ENCODE measurements around the gene CDK16. TPM values are rescaled to one million over a fixed set of nuclear protein-coding genes. Genes with fewer than 3 reads are reported as not detected.

Gene CDK16
- total RNA-seq, 1 experiment from 2014 or later: 134 TPM

DNA sequence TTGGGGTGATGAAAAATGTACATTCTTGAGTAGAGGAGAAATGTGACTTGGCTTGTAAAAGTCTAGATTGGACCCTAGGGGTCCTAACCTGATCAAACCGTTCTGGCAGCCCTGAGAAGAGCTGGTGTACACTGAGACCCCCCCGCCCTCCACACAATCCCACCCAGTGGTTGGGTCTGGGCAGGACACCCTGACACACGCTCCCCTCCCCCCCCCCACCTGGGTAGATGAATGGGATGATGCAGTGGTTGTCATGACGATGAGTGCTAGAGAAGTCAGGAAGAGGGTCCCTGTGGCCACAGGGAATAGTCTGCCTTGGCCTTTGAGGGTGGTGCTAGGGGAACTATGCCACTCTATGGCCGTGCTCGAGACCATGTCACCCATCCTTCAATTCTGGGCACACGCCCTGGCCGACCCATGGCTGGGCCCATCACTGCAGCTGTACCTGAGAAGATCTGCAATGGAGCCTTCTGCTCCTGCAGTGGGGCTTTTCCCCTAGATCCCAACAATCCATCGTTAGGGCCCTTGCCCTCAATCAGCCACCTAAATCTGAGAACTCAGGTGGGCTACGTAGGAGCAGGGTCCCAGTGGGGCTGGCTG lies 4.4 kb downstream of the CDK16 start:
- DNase-seq (ENCODE audit: low read depth, low spot score) (no peak), ATAC-seq (no peak)
- Histone ChIP-seq H3K4me3 (ENCODE audit: low read depth in 2 of 2, low read length in 2 of 2) (no peak overlapping the region), H3K27ac (ENCODE audit: low read length) (no peak overlapping the region), H3K36me3 (ENCODE audit: control insufficient read depth, insufficient read depth, low read length) (peaks cover 19% of the 10 kb centered on the region), H3K4me1 (ENCODE audit: control insufficient read depth, insufficient read depth, low read length) (peaks cover 7% of the 10 kb centered on the region; the same call in 1 of the 2 replicates), H3K27me3 (ENCODE audit: control insufficient read depth, insufficient read depth, low read length) (no peaks in the 10 kb centered on the region), H3K9me3 (ENCODE audit: control insufficient read depth, insufficient read depth, low read depth, low read length) (no peaks in the 10 kb centered on the region)
- in situ Hi-C loops (cut with HindIII; ENCODE audit: low pct_unique_long_range_greater_than_20kb, low sequenced_read_pairs) (no loop called here), intact Hi-C loops (cut with micrococcal nuclease; ENCODE audit: unreplicated experiment) (no loop called here)
- ChIA-PET CTCF (no interaction called here), POLR2A (no interaction called here)
- TF ChIP-seq POLR2AphosphoS5 (IDR thresholded peaks at IDR 0.05; ENCODE audit: low read depth, low read length): no peak
- TF ChIP-seq, protein P1, sequence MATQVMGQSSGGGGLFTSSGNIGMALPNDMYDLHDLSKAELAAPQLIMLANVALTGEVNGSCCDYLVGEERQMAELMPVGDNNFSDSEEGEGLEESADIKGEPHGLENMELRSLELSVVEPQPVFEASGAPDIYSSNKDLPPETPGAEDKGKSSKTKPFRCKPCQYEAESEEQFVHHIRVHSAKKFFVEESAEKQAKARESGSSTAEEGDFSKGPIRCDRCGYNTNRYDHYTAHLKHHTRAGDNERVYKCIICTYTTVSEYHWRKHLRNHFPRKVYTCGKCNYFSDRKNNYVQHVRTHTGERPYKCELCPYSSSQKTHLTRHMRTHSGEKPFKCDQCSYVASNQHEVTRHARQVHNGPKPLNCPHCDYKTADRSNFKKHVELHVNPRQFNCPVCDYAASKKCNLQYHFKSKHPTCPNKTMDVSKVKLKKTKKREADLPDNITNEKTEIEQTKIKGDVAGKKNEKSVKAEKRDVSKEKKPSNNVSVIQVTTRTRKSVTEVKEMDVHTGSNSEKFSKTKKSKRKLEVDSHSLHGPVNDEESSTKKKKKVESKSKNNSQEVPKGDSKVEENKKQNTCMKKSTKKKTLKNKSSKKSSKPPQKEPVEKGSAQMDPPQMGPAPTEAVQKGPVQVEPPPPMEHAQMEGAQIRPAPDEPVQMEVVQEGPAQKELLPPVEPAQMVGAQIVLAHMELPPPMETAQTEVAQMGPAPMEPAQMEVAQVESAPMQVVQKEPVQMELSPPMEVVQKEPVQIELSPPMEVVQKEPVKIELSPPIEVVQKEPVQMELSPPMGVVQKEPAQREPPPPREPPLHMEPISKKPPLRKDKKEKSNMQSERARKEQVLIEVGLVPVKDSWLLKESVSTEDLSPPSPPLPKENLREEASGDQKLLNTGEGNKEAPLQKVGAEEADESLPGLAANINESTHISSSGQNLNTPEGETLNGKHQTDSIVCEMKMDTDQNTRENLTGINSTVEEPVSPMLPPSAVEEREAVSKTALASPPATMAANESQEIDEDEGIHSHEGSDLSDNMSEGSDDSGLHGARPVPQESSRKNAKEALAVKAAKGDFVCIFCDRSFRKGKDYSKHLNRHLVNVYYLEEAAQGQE (IDR thresholded peaks at IDR 0.05; ENCODE audit: insufficient read depth in 1 of 2, low read depth in 2 of 2, low read length in 1 of 2): no peak
- TF ChIP-seq SIN3A (IDR thresholded peaks at IDR 0.05; ENCODE audit: borderline replicate concordance, insufficient read depth, low read depth, low read length): no peak
- no peak for TF ChIP-seq TCF7L2 (IDR thresholded peaks at IDR 0.05; ENCODE audit: low read depth, low read length)
- TF ChIP-seq, protein P2, sequence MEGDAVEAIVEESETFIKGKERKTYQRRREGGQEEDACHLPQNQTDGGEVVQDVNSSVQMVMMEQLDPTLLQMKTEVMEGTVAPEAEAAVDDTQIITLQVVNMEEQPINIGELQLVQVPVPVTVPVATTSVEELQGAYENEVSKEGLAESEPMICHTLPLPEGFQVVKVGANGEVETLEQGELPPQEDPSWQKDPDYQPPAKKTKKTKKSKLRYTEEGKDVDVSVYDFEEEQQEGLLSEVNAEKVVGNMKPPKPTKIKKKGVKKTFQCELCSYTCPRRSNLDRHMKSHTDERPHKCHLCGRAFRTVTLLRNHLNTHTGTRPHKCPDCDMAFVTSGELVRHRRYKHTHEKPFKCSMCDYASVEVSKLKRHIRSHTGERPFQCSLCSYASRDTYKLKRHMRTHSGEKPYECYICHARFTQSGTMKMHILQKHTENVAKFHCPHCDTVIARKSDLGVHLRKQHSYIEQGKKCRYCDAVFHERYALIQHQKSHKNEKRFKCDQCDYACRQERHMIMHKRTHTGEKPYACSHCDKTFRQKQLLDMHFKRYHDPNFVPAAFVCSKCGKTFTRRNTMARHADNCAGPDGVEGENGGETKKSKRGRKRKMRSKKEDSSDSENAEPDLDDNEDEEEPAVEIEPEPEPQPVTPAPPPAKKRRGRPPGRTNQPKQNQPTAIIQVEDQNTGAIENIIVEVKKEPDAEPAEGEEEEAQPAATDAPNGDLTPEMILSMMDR (IDR thresholded peaks at IDR 0.05): no peak
- BruUV-seq (replicated peaks): no TSS peak

DNA sequence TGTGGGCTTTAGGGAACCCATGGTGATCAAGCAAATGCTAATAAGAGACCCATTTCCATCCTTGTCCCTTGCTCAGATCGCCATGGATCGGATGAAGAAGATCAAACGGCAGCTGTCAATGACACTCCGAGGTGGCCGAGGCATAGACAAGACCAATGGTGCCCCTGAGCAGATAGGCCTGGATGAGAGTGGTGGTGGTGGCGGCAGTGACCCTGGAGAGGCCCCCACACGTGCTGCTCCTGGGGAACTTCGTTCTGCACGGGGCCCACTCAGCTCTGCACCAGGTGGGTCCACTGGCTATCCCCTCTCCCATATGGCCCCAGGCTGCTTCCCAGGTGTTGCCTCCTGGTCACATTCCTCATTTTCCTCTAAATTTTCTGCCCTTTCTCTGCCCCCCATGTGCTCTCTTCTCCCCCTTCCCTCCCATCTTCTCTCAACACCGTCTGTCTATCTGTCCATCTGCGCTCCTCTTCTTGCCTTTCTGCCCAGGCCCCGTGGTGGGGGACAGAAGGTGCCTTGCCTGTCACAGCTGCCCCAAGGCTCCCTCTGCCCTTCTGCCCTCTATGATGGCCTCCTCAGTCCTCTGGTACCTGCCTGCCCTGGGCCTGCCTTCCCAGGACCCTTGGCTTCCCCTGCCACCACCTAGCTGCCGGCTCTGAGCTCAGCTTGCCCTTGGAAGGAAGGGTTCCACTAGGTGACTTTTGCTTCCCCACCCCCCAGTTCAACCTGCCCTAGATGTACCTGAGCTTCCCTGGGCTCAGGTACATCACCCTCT lies 5.2 kb downstream of the CDK16 start:
- peaks cover 7% of the 10 kb centered on the region; the same call in 1 of the 2 replicates for H3K4me1 ChIP-seq (ENCODE audit: control insufficient read depth, insufficient read depth, low read length)
- ChIA-PET POLR2A (no interaction called here), CTCF (interaction anchor here (0.6 kb wide), 1 partner anchor 61 kb away, joined by 5 read pairs; no protein-coding TSS in a partner anchor)
- H3K36me3 ChIP-seq (ENCODE audit: control insufficient read depth, insufficient read depth, low read length): peaks cover 23% of the 10 kb centered on the region
- H3K9me3 ChIP-seq (ENCODE audit: control insufficient read depth, insufficient read depth, low read depth, low read length): no peaks in the 10 kb centered on the region
- in situ Hi-C loops (cut with HindIII; ENCODE audit: low pct_unique_long_range_greater_than_20kb, low sequenced_read_pairs): no loop called here
- no peaks in the 10 kb centered on the region for H3K27me3 ChIP-seq (ENCODE audit: control insufficient read depth, insufficient read depth, low read length)
- intact Hi-C loops (cut with micrococcal nuclease; ENCODE audit: unreplicated experiment): no loop called here
- ATAC-seq (no peak), DNase-seq (ENCODE audit: low read depth, low spot score) (no peak)
- no TSS peak for BruUV-seq (replicated peaks)
- no peak overlapping the region for H3K27ac ChIP-seq (ENCODE audit: low read length)
- TF ChIP-seq, protein P2 (IDR thresholded peaks at IDR 0.05): no peak
- TF ChIP-seq POLR2AphosphoS5 (IDR thresholded peaks at IDR 0.05; ENCODE audit: low read depth, low read length): no peak
- no peak for TF ChIP-seq SIN3A (IDR thresholded peaks at IDR 0.05; ENCODE audit: borderline replicate concordance, insufficient read depth, low read depth, low read length)
- TF ChIP-seq TCF7L2 (IDR thresholded peaks at IDR 0.05; ENCODE audit: low read depth, low read length): no peak
- TF ChIP-seq, protein P1 (IDR thresholded peaks at IDR 0.05; ENCODE audit: insufficient read depth in 1 of 2, low read depth in 2 of 2, low read length in 1 of 2): no peak
- H3K4me3 ChIP-seq (ENCODE audit: low read depth in 2 of 2, low read length in 2 of 2): no peak overlapping the region

Data from Panc1 (cell line).